T1000 (cell line): ENCODE data around the gene CBLL1.

Source experiments
- DNase-seq: peaks from one replicate; lab custom pipeline; 2025; ENCODE audit warnings: mixed read lengths; lab: John Stamatoyannopoulos, UW

The CBLL1 gene

GRCh38 chr7:107744345-107744750, 406 bp downstream of the CBLL1 start:
- no peak for DNase-seq

GRCh38 chr7:107746006-107746405, 2.1 kb downstream of the CBLL1 start:
- DNase-seq, result no peak

- DNase-seq, result no peak
Observed at GRCh38 chr7:107751113-107751512, 7.2 kb downstream of the CBLL1 start.

GRCh38 chr7:107754642-107755041, 10.7 kb downstream of the CBLL1 start:
- DNase-seq, result no peak

GRCh38 chr7:107758667-107759066, 14.7 kb downstream of the CBLL1 start:
- no peak for DNase-seq

GRCh38 chr7:107767391-107767790, 23.4 kb downstream of the CBLL1 start:
- no peak for DNase-seq

GRCh38 chr7:107768263-107768662, 24.3 kb downstream of the CBLL1 start:
- no peak for DNase-seq

- DNase-seq, result no peak
Observed at GRCh38 chr7:107773027-107773426, 29.1 kb downstream of the CBLL1 start.

GRCh38 chr7:107777702-107778101, 33.8 kb downstream of the CBLL1 start:
- DNase-seq, result no peak

- DNase-seq, result no peak
Observed at GRCh38 chr7:107778283-107778682, 34.3 kb downstream of the CBLL1 start.

- no peak for DNase-seq
Observed at GRCh38 chr7:107779647-107780099, 35.7 kb downstream of the CBLL1 start.

- no peak for DNase-seq
Observed at GRCh38 chr7:107782374-107782773, 38.4 kb downstream of the CBLL1 start.

- no peak for DNase-seq
Observed at GRCh38 chr7:107783648-107784047, 39.7 kb downstream of the CBLL1 start.

GRCh38 chr7:107785170-107785569, 41.2 kb downstream of the CBLL1 start:
- DNase-seq, result no peak

GRCh38 chr7:107785926-107786325, 42.0 kb downstream of the CBLL1 start:
- no peak for DNase-seq

GRCh38 chr7:107788216-107788615, 44.3 kb downstream of the CBLL1 start:
- no peak for DNase-seq

GRCh38 chr7:107788662-107789061, 44.7 kb downstream of the CBLL1 start:
- no peak for DNase-seq

GRCh38 chr7:107789647-107790046, 45.7 kb downstream of the CBLL1 start:
- no peak for DNase-seq

- DNase-seq, result no peak
Observed at GRCh38 chr7:107792364-107792763, 48.4 kb downstream of the CBLL1 start.

- DNase-seq, result no peak
Observed at GRCh38 chr7:107799647-107800264, 55.8 kb downstream of the CBLL1 start.

GRCh38 chr7:107803009-107803610, 59.2 kb downstream of the CBLL1 start, which contains the start of gene SLC26A3:
Gene SLC26A3 (minus strand): TSS chr7:107803223. CDS start chr7:107794509, 8,714 bp downstream.
- DNase-seq, result no peak

- DNase-seq, result no peak
Observed at GRCh38 chr7:107809179-107809578, 65.2 kb downstream of the CBLL1 start.

GRCh38 chr7:107810626-107811025, 66.7 kb downstream of the CBLL1 start:
- no peak for DNase-seq
